Measurements from ENCODE around the gene VANGL1. TPM values are rescaled to one million over a fixed set of nuclear protein-coding genes. Genes with fewer than 3 reads are reported as not detected.

The VANGL1 gene
- total and polyA plus RNA-seq, 8 donors: 12.7 to 18.9 (median 14.9) TPM

- H3K36me3 ChIP-seq: no peaks in the 10 kb centered on the region
- DNase-seq (no peak), ATAC-seq (no peak)
- peaks cover 4 to 9% of the 10 kb centered on the region in 2 donors for H3K4me1 ChIP-seq
- peaks cover 0 to 6% of the 10 kb centered on the region in 2 donors for H3K9me3 ChIP-seq
- H3K27me3 ChIP-seq: peaks cover 0 to 14% of the 10 kb centered on the region in 2 donors
- TF ChIP-seq, protein P1, sequence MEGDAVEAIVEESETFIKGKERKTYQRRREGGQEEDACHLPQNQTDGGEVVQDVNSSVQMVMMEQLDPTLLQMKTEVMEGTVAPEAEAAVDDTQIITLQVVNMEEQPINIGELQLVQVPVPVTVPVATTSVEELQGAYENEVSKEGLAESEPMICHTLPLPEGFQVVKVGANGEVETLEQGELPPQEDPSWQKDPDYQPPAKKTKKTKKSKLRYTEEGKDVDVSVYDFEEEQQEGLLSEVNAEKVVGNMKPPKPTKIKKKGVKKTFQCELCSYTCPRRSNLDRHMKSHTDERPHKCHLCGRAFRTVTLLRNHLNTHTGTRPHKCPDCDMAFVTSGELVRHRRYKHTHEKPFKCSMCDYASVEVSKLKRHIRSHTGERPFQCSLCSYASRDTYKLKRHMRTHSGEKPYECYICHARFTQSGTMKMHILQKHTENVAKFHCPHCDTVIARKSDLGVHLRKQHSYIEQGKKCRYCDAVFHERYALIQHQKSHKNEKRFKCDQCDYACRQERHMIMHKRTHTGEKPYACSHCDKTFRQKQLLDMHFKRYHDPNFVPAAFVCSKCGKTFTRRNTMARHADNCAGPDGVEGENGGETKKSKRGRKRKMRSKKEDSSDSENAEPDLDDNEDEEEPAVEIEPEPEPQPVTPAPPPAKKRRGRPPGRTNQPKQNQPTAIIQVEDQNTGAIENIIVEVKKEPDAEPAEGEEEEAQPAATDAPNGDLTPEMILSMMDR (IDR thresholded peaks at IDR 0.05): no peak
- H3K27ac ChIP-seq: no peak overlapping the region
- H3K4me3 ChIP-seq: no peak overlapping the region
- intact Hi-C loops (cut with DNase I): no loop called here
Measured at GRCh38 chr1:115643666-115644065, 1.9 kb downstream of the VANGL1 start.

GRCh38 chr1:115644109-115644508 is 2.3 kb downstream of the VANGL1 start:
- TF ChIP-seq, protein P1 (IDR thresholded peaks at IDR 0.05): no peak
- intact Hi-C loops (cut with DNase I): no loop called here
- Histone ChIP-seq H3K27me3 (peaks cover 0 to 14% of the 10 kb centered on the region in 2 donors), H3K4me3 (no peak overlapping the region), H3K4me1 (peaks cover 5 to 9% of the 10 kb centered on the region in 2 donors), H3K36me3 (no peaks in the 10 kb centered on the region), H3K9me3 (peaks cover 0 to 2% of the 10 kb centered on the region in 2 donors), H3K27ac (no peak overlapping the region)
- DNase-seq (no peak), ATAC-seq (no peak)

DNA sequence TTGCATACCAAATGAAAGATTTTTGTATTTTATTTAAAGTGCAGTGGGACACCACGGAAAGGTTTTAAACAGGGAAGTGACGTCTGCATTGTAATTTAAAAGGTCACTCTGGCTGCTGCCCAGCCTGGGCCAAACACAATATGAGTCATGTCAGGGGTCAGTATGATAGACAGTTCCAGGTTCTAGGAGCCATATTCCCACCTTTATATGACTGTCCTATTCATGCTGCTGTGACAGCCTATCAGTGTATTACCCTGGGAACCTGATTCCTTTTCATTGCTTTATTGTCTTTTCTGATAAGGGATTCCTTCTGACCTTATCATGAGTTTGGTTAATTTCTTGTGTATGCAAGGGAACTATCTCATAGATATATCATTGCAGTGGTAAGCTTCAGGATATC is 5.3 kb downstream of the VANGL1 start:
- DNase-seq (no peak), ATAC-seq (no peak)
- TF ChIP-seq, protein P1 (IDR thresholded peaks at IDR 0.05): no peak
- intact Hi-C loops (cut with DNase I): no loop called here
- Histone ChIP-seq H3K4me3 (no peak overlapping the region), H3K27me3 (peaks cover 0 to 8% of the 10 kb centered on the region in 2 donors), H3K27ac (no peak overlapping the region), H3K36me3 (peaks cover 0 to 3% of the 10 kb centered on the region in 2 donors), H3K9me3 (no peaks in the 10 kb centered on the region), H3K4me1 (peaks cover 9 to 12% of the 10 kb centered on the region in 2 donors)

GRCh38 chr1:115647507-115647906 is 5.7 kb downstream of the VANGL1 start:
- H3K27ac ChIP-seq: no peak overlapping the region
- no peaks in the 10 kb centered on the region for H3K9me3 ChIP-seq
- H3K4me3 ChIP-seq: no peak overlapping the region
- intact Hi-C loops (cut with DNase I): no loop called here
- H3K4me1 ChIP-seq: peaks cover 9 to 12% of the 10 kb centered on the region in 2 donors
- DNase-seq (no peak), ATAC-seq (no peak)
- H3K27me3 ChIP-seq: peaks cover 0 to 4% of the 10 kb centered on the region in 2 donors
- TF ChIP-seq, protein P1 (IDR thresholded peaks at IDR 0.05): no peak
- H3K36me3 ChIP-seq: peaks cover 0 to 3% of the 10 kb centered on the region in 2 donors

DNA sequence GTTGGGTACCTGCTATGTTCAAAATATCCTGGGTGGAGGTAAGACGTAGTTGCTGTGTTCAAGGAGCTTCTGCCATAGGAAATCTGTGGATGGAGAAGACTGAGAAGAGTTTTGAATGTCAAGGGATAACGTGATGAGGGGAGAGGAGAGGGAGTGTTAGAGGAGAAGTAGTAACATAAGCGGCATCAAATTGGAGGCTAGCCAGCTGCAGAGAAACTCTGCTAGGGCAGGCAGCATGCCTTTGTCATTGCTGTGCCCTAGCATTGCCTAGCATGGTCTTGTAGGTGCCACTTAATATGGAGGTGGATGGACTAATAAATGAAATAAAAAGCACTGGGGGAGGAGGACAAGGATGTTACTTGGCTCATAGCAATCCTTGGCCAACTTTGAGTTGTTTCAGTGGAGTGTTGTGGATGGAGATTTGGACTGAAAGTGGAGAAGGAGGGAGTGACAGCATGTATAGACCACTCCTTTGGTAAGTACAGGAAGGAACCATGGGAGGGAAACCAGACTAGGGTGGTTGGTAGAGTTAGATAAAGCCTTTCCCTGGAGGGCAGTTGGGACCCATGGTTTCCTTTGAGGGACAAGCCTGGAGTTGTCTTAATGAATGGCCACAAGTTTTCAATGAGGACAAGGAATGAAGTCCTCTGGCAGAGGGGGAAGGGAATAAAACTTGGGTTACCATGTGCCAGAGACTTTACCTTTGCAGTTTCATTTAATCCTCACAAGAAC is 6.3 kb downstream of the VANGL1 start:
- DNase-seq (no peak), ATAC-seq (no peak)
- Histone ChIP-seq H3K27ac (no peak overlapping the region), H3K27me3 (no peaks in the 10 kb centered on the region), H3K4me3 (no peak overlapping the region), H3K4me1 (peaks cover 3 to 12% of the 10 kb centered on the region in 2 donors), H3K9me3 (no peaks in the 10 kb centered on the region), H3K36me3 (peaks cover 0 to 3% of the 10 kb centered on the region in 2 donors)
- TF ChIP-seq, protein P1 (IDR thresholded peaks at IDR 0.05): no peak
- intact Hi-C loops (cut with DNase I): no loop called here

All from left lung (tissue), 10 donors.